Urinary bladder (tissue), 4 donors: ENCODE results near the gene SCFD1. TPM values are rescaled to one million over a fixed set of nuclear protein-coding genes. Genes with fewer than 3 reads are reported as not detected.

Source experiments
- DNase-seq: peaks from one replicate; pipeline ENCODE4 v3.0.0-alpha.2; 2015; ENCODE audit errors: extremely low spot score
- H3K27ac ChIP-seq: one replicate; pipeline ENCODE4 v1.5.1; 2013; ENCODE audit warnings: low read depth, mild to moderate bottlenecking, moderate library complexity
- H3K36me3 ChIP-seq: one replicate; pipeline ENCODE4 v1.6.1; 2013; ENCODE audit warnings: mild to moderate bottlenecking, moderate library complexity; ENCODE audit not compliant: insufficient read depth
- H3K4me1 ChIP-seq: one replicate; pipeline ENCODE4 v1.6.1; 2013; ENCODE audit warnings: mild to moderate bottlenecking, moderate library complexity; ENCODE audit not compliant: insufficient read depth
- H3K4me3 ChIP-seq: one replicate; pipeline ENCODE4 v1.5.1; 2013; ENCODE audit warnings: low read depth, low read length
- WGBS: extraction: QIAGEN DNeasy Blood & Tissue Kit; methylation state at CpG from one replicate; pipeline ENCODE4 v1.1.7; 2013; 5-methylcytosine and 5-hydroxymethylcytosine counted together
- polyA plus RNA-seq: library from polyadenylated mRNA; stranded (reverse); fragments of 200-250 nt; gene quantifications from one replicate; pipeline ENCODE4 v1.2.3, GENCODE V29; 2013
- total RNA-seq: library from RNA; depleted of rRNA; stranded (reverse); fragments of >200 nt; gene quantifications from one replicate; pipeline ENCODE4 v1.2.3, GENCODE V29; 2014
- donor health status: healthy with polysubstance abuse.
- donor health status: healthy.

The SCFD1 gene
- total and polyA plus RNA-seq, 2 donors = 29.0 to 337 TPM

DNA sequence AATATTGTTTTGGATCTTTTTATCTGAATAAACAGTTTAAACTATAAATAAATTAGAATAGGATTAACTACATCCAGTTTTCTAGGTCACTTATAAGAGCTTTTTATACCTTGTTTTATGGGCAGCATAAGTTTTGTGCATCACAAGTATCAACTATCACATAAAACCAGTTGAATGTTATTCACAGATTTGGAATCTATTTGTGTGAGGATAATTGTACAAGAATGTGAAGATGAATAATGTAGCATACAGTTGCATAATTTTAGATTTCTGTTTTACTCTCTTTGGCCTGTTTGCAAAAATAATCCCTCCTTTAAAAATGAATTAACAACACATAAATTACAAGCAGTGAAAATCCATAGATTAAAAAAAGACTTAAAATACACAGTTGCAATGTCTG lies 88.8 kb downstream of the SCFD1 start:
- no peak for DNase-seq
- Histone ChIP-seq H3K4me1 (no peaks in the 10 kb centered on the region), H3K27ac (no peak overlapping the region), H3K36me3 (peaks cover 4% of the 10 kb centered on the region), H3K4me3 (no peak overlapping the region)

DNA sequence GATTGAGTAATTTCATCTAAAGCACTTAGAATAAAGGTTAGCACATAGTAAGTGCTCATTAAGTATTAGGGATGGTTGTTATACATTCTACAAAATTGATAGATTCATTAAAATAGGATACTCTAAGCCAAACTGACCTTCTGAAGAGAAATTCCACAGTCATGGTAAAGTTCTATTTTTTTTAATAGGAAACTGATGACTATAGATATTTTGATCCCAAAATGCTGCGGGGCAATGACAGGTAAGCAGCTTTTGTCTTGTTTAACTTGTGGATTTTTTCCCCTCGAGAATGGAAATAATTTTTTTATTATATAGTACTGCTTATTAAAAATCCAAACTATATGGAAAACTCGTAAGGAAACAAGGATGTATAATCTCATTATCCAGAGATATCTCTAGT lies 97.0 kb downstream of the SCFD1 start:
- H3K36me3 ChIP-seq = peaks cover 5% of the 10 kb centered on the region

DNA sequence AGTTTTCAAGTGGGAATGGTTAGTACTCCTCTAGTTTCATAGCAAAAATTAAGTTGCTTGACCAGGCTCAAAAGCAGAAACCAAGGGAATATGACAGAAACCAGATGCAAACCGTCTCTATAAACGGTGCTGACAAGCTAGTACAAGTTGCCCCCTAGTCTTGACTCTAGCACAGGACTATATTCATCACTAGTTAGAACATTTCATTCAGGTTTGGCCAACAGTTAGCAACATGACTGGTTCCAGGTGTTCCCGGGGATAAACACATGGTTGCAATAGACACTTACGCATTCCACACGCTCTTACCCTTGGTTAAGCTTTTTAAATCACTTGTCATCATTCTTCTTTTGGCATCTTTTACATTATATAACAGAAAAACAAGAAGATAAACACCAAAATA lies 103.6 kb downstream of the SCFD1 start:
- Histone ChIP-seq H3K4me1 (no peaks in the 10 kb centered on the region), H3K4me3 (no peak overlapping the region), H3K27ac (no peak overlapping the region), H3K36me3 (peaks cover 7% of the 10 kb centered on the region)
- 70% methylated on average over 5 of the region's 5 CpGs for WGBS
- no peak for DNase-seq

More for the DNA sequence above, 97.0 kb downstream of the SCFD1 start:
- no peak overlapping the region for H3K4me3 ChIP-seq
- DNase-seq = no peak
- 96% methylated on average over 3 of the region's 3 CpGs for WGBS
- no peak overlapping the region for H3K27ac ChIP-seq
- H3K4me1 ChIP-seq = no peaks in the 10 kb centered on the region

DNA sequence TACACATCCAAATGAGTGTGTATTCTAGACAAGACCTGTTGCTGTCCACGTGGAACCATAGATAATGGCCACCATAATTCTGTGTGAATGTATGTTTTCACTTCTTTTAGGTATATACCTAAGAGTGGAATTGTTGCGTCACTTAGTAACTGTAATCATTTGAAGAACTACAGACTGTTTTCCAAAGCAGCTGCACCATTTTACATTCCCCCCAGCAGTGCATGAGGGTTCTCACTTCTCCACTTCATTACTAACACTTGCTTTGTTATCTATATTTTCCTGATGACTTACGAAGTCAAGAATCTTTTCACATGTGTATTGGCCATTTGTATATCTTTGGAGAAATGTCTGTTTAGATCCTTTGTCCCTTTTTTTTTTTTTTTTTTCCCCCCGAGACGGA lies 106.4 kb downstream of the SCFD1 start:
- no peak for DNase-seq
- Histone ChIP-seq H3K4me3 (no peak overlapping the region), H3K27ac (no peak overlapping the region), H3K36me3 (peaks cover 6% of the 10 kb centered on the region), H3K4me1 (no peaks in the 10 kb centered on the region)
- 82% methylated on average over 5 of the region's 5 CpGs for WGBS

DNA sequence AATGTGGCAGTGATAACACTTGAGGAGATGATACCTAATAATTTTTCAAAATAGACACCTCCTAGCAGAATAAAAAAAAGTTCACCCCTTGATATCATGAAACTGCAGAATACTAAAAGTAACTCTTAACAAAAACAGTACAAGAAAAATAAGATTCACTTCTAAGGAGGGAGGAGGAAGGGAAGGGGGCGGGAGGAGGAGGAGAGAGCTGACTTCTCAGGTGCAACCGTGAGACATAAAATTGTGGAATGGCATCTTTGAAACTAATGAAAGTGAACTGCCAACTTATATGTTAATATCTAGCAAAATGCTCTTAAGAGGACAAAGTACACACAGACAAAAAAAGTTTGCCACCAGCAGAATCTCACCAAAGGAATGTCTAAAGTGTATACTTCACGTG lies 115.8 kb downstream of the SCFD1 start:
- Histone ChIP-seq H3K27ac (no peak overlapping the region), H3K36me3 (peaks cover 6% of the 10 kb centered on the region), H3K4me3 (no peak overlapping the region), H3K4me1 (no peaks in the 10 kb centered on the region)
- DNase-seq = no peak
- 77% methylated on average over 3 of the region's 3 CpGs for WGBS

DNA sequence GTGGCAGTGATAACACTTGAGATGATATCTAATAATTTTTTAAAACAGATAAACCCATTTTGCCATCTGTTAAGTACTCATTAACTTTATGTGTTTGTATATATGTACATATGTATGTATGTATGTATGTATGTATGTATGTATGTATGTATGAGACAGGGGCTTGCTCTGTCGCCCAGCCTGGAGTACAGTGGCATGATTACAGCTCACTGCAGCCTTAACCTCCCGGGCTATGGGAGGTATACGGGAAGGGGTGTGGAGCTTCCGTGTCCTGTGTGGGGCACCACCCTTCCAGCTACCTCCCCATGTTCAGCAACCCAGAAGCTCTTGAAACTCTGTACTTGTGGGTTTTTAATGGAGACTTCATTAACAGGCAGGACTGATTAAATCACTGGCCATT lies 116.9 kb downstream of the SCFD1 start:
- no peak overlapping the region for H3K27ac ChIP-seq
- H3K4me1 ChIP-seq = no peaks in the 10 kb centered on the region
- WGBS = 90% methylated on average over 4 of the region's 4 CpGs
- H3K36me3 ChIP-seq = peaks cover 4% of the 10 kb centered on the region
- H3K4me3 ChIP-seq = no peak overlapping the region
- no peak for DNase-seq

DNA sequence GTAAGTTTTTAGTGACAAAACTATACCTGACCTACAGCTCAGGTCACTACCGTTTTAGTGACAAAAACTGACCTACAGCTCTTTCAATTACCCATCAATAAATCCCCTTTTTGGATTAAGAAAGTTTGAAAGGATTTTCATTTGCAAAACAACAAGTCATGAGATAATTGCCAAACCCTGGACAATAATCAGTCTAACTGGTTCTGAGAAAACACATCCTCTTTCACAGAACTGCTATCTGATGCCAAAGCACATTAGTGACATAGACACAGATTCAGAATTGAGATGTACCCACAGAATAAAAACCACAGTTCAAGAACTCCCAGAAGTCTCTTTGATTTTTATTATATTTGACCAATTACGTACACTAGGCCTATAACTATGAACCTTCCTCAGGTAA lies 126.2 kb downstream of the SCFD1 start:
- H3K27ac ChIP-seq = no peak overlapping the region
- H3K36me3 ChIP-seq = no peaks in the 10 kb centered on the region
- H3K4me1 ChIP-seq = no peaks in the 10 kb centered on the region
- H3K4me3 ChIP-seq = no peak overlapping the region
- no peak for DNase-seq
- WGBS = 73% methylated on average over 2 of the region's 2 CpGs

DNA sequence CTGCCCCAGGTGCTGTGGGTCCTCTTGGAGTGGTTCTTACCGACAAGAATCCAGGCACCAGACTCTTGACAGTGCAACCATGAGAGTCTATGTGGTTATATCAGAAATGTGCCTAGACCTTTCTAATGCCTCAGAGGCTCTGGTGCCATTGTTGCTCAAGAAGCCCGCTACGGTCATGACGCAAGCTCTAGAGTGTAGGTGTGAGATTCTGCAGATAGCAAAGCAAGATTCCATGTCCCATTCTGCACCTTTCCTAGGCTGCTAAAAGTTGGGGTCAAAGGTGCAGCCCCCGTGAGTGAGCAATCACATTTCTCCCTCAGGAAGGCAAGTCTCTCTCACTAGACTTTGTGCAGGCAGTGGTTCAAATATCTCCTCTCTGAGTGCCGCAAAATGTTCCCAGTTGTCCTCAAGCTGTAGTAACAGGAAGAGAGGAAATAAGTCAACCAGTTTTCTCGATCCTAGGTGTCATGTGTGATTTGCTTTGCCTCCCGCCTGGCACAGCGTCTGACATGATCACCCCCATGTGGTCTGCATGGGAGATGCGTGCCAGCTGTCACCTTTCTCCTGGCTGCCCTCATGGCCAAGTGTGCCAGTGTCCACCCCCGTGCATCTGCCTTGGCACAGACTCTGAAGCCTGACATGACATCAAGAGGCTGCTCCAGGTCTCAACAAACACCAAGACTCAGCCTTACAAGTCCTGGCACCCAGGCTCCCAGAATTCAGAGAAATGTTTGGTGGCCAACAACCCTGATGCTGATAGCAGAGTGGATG lies 129.7 kb downstream of the SCFD1 start:
- WGBS = 80% methylated on average over 11 of the region's 11 CpGs
- Histone ChIP-seq H3K36me3 (no peaks in the 10 kb centered on the region), H3K27ac (no peak overlapping the region), H3K4me1 (no peaks in the 10 kb centered on the region), H3K4me3 (no peak overlapping the region)
- DNase-seq = no peak

DNA sequence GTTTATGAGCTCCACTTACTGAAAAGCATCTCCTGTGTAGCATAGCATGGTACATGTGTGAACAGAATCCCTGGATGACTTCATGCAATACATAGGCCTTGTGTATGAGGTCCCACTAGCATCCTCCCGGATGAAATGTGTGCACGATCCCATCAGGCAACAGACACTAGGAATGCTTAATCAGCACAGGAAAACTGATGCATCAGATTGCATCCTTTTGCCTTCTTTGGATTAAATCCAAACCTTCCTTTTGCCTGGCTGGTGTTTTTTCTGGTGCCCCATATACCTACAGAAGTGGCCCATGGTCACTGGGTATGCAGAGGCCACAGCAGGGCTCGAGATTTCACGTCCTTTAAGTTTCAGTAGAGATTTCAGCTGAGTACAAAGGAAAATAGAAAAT lies 131.3 kb downstream of the SCFD1 start:
- 82% methylated on average over 4 of the region's 4 CpGs for WGBS

DNA sequence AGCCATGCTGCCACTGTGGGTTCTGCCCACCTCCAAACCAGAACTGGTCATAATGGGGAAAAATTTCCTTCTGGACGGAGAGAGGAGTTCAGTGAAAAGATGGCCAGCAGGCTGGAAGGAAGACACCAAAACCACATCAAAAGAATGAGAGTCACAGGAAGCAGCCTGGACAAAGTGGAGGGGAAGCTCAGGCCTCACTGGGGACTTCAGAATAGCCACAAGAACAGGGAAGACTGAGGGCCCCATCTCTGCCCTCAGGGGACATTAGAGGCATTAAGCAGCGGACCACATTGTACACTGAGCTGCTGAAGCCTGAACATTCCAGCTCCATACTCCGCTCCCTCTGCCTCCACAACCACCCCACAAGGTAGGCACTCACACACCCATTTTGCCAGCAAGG lies 132.7 kb downstream of the SCFD1 start:
- no peak for DNase-seq
- H3K27ac ChIP-seq = no peak overlapping the region
- no peaks in the 10 kb centered on the region for H3K4me1 ChIP-seq
- no peak overlapping the region for H3K4me3 ChIP-seq
- WGBS = 88% methylated on average over 3 of the region's 3 CpGs
- no peaks in the 10 kb centered on the region for H3K36me3 ChIP-seq

More for the DNA sequence above, 131.3 kb downstream of the SCFD1 start:
- H3K36me3 ChIP-seq = no peaks in the 10 kb centered on the region
- no peak overlapping the region for H3K4me3 ChIP-seq
- H3K27ac ChIP-seq = no peak overlapping the region
- no peaks in the 10 kb centered on the region for H3K4me1 ChIP-seq
- no peak for DNase-seq

DNA sequence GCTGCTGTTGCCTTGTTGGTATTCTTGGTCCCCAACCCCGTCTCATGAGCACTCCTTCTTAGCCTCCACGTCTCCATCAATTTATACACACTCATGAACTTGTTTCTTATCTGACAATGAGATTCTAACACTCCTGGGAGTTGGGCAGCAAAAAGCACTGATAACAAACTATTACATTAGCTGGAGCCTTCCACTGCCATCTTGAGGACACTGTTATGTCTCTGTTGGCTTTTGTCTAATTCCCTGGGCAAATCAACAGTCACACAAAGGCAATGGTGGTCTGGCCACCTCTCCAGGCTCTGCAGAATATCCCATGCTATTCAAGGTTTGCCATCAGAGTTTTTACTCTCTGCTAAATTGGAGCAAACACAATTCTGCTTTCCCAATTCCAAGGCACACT lies 134.5 kb downstream of the SCFD1 start:
- DNase-seq = no peak
- 44% methylated on average over 2 of the region's 2 CpGs for WGBS
- Histone ChIP-seq H3K36me3 (no peaks in the 10 kb centered on the region), H3K4me1 (no peaks in the 10 kb centered on the region), H3K4me3 (no peak overlapping the region), H3K27ac (no peak overlapping the region)

DNA sequence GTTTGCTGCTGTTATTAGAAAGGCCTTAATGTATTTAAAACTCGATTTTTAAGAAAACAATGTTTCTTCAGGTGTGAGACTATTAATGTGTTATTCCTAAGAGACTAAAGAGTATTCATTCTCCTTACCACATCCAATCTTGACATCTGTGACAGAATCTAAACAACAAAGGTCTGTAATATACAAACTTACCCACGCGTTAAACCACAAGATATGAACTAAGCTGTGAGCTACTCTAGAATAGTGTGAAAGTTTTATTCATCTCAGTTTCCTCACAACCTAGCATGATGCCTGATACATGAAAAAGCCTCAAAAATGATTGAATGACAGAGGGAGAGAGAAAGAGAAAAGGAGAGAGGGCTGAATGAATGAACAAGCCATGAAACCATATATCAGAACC lies 135.0 kb downstream of the SCFD1 start:
- Histone ChIP-seq H3K4me3 (no peak overlapping the region), H3K4me1 (no peaks in the 10 kb centered on the region), H3K27ac (no peak overlapping the region), H3K36me3 (no peaks in the 10 kb centered on the region)
- no peak for DNase-seq
- 46% methylated on average over 3 of the region's 3 CpGs for WGBS

DNA sequence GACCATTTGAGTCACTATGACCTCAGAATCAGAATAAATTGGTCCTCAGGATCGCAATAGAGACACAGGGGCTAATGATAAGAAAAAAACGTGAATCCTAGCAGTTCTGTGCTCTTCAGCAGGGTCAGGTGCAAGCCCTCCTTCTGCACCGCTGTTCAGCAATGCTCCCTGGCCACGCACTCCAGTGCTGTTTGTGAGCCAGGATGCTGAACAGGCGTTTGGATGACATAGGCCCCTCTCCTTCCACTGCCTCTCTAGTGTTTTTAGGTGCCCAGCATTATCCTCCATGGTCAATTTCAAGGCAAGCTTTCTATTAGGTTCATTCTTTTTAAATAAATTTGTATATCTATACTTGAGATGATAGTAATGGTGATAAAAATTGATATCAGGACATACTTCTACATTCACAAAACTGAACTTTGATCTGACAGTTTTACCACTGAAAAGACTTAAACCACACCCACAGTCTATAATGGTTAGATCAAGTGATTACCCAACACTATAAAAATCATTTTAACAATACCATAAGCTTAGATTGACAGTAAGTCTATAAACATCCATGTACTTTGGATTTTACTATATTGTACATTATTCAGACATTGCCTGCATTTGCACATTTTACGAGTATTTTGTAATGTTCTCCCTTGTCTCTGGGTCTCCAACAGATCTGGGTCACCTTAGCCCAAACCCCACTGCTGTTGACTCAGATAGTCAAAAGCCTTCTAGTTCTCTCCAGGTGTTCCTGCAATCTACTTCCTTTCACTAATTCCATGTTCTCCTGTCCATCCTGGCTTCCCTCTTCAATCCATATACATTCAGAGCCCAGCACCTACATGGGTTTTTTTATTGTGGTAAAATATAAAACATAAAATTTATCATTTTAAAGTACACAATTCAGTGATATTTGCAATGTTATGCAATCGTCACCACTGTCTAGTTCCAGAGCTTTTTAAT lies 137.3 kb downstream of the SCFD1 start:
- Histone ChIP-seq H3K4me3 (no peak overlapping the region), H3K4me1 (no peaks in the 10 kb centered on the region), H3K36me3 (no peaks in the 10 kb centered on the region), H3K27ac (no peak overlapping the region)
- 82% methylated on average over 7 of the region's 7 CpGs for WGBS
- DNase-seq = no peak

DNA sequence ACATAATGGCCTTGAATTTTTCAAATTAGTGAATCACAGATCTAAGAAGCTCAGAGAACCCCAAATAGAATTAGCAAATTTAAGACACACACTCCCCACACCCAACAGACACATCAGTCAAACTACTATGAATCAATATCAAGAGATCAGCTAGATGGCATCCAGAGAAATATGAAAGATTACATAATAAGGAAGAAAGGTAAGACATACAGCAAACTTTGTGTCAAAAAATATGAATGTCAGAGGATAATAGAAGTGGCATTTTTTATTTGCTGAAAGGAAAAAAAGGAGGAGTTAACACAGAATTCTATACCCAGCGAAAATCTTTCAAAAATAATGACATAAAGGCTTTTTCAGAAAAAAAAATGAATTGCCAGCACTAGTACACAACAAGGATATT lies 141.8 kb downstream of the SCFD1 start:
- Histone ChIP-seq H3K4me1 (no peaks in the 10 kb centered on the region), H3K27ac (no peak overlapping the region), H3K36me3 (no peaks in the 10 kb centered on the region), H3K4me3 (no peak overlapping the region)
- 56% methylated on average over 1 of the region's 1 CpG for WGBS
- DNase-seq = no peak
